ENCODE data around the gene C14orf93.

C14orf93 gene

DNA sequence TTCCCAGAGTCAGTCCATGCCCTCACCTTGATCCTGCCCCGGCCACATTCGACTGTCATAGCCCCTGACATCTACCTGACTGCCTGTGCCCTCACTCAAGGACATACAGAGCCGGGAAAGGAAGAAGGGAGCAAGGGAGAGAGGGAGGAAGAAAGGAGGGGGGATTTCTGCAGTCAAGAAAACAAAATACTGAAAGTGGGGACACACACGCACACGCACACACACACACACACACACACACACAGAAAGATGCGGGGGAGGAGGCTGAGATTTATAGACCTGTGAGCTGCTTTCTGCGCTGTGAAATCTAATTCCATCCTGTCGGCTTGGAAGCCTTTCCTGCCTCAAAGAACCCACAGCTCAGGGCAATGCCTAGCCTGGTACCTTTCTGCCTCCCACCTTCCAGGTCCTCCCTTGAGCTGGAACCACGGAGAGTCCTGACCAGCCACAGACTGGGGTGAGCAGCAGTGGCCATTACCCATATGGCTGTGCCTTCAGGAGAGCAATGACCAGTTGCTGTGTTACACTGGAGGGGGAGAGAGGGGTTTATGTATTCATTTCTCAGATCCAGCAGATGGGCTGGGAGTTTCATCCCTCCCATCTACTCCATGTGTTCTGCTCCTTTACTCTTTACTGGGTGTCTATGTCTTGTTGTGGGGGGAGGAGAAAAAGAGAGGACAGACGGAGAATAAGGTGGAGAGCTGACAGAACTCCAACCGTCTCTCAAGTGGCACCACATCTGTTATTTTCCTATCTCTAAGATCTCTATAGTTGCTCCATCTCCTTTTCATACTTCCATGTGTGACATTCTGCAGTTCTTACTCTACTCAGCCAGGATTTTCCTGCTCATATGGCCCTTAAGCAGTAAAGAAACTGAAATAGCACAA, 12.9 kb downstream of the C14orf93 start:
- Mint-ChIP-seq H3K4me1 (ENCODE audit: low read depth) (no peaks in the 10 kb centered on the region), H3K9me3 (no peaks in the 10 kb centered on the region), H3K27ac (no peak overlapping the region)

DNA sequence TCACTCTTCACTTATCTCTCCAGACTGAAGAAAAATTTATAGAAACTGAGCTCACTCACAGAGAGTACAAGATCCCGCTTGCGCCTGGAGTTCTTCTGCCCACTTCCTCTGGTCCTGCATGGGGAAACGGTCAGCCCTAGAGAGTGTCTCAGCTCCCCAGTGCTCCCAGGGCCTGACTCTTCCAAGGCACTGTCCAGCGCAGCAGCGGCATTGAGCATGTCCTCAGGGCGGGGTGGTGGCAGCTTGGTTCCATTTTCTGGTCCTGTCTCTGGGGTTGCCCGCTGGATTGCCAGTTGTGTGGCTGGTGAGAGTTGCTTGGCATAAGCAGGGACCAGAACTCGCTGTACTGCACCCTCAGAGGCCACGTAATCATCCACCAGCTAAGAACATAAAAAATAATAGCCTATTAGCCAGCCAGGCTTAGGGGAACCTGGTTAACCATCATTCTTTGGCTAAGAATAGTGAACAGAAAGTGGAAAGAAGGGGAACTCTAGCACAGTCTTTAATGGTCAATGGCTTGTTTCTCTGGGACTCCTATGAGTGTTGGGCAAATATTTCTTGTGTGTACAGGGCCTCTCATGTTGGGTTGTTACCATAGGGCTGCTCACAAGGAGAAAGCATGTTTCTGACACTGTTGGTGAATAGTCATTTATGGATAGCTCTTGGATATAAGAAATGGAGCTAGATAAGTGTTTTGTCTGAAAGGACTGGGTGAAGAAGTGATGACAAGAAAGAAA, 13.9 kb downstream of the C14orf93 start:
- H3K4me3 Mint-ChIP-seq = no peak overlapping the region
- peaks cover 2% of the 10 kb centered on the region for H3K36me3 Mint-ChIP-seq (ENCODE audit: low read depth)
- H3K9me3 Mint-ChIP-seq = no peaks in the 10 kb centered on the region
- H3K27me3 Mint-ChIP-seq (ENCODE audit: low read depth) = no peaks in the 10 kb centered on the region
- H3K4me1 Mint-ChIP-seq (ENCODE audit: low read depth) = no peaks in the 10 kb centered on the region
- no peak overlapping the region for H3K27ac Mint-ChIP-seq

More for the DNA sequence above, 12.9 kb downstream of the C14orf93 start:
- H3K36me3 Mint-ChIP-seq (ENCODE audit: low read depth) = peaks cover 2% of the 10 kb centered on the region
- H3K4me3 Mint-ChIP-seq = no peak overlapping the region
- no peaks in the 10 kb centered on the region for H3K27me3 Mint-ChIP-seq (ENCODE audit: low read depth)

GRCh38 chr14:22994762-22995275, 15.1 kb downstream of the C14orf93 start:
- Mint-ChIP-seq H3K4me3 (no peak overlapping the region), H3K9me3 (no peaks in the 10 kb centered on the region), H3K36me3 (ENCODE audit: low read depth) (peaks cover 2% of the 10 kb centered on the region), H3K27ac (no peak overlapping the region), H3K4me1 (ENCODE audit: low read depth) (no peaks in the 10 kb centered on the region), H3K27me3 (ENCODE audit: low read depth) (no peaks in the 10 kb centered on the region)

DNA sequence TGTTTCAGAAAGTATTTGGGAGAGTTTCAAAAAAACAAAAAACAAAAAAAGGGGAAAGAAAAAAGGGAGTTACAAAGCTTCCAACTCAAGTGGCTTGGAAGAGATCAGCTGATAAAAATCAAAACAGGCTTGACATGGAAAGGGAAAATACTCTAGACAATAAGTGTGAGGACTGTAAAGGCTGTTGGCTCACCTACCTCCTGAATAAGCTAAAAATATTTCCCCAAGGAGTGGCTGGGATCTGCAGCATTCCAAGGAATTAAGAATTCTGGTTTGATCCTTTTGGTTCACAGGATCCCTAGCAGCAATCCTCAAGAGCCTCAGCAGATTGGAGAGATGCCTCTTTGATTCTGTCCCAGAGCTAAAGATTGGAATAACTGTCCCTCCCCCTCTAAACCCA, 16.4 kb downstream of the C14orf93 start:
- Mint-ChIP-seq H3K9me3 (no peaks in the 10 kb centered on the region), H3K4me1 (ENCODE audit: low read depth) (no peaks in the 10 kb centered on the region), H3K27ac (no peak overlapping the region), H3K36me3 (ENCODE audit: low read depth) (peaks cover 2% of the 10 kb centered on the region), H3K27me3 (ENCODE audit: low read depth) (no peaks in the 10 kb centered on the region), H3K4me3 (no peak overlapping the region)

DNA sequence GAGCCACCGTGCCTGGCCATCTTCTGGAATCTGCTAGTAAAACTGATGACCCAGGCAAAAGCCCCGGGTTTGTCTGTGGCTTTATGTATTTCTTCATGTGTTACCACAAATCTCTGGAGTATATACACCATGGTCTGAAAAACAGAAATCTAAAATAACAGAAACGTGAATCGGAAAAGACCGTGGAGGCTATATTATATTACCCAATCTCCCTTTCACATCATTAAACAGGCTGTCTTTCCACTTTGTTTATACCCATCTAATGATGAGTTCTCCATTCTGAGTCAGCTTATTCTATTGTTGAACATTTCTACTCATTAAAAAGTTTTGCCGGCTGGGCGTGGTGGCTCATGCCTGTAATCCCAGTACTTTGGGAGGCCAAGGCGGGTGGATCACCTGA, 18.1 kb downstream of the C14orf93 start:
- H3K4me3 Mint-ChIP-seq = no peak overlapping the region
- no peaks in the 10 kb centered on the region for H3K9me3 Mint-ChIP-seq
- H3K27ac Mint-ChIP-seq = no peak overlapping the region
- H3K4me1 Mint-ChIP-seq (ENCODE audit: low read depth) = no peaks in the 10 kb centered on the region
- H3K36me3 Mint-ChIP-seq (ENCODE audit: low read depth) = peaks cover 2% of the 10 kb centered on the region
- no peaks in the 10 kb centered on the region for H3K27me3 Mint-ChIP-seq (ENCODE audit: low read depth)

DNA sequence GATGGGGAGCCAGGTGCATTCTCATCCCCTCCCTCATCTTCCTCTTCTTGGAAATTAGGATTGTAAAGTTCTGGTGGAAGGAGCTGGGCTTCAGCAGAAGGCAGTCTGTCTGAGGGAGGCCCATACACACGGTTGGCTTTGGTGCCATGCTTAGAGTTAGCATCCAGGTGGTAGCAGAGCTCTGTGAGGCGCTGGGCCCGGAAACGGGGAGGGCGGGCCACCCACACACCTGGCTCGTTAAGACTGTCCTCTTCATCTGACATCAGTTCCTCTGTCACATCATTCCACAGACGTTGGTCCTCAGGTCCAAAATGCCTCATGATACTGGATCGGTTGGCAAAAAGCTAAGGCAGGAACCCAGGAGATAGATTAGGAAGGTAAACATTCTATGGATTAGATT, 22.7 kb downstream of the C14orf93 start:
- no peaks in the 10 kb centered on the region for H3K4me1 Mint-ChIP-seq (ENCODE audit: low read depth)
- no peak overlapping the region for H3K27ac Mint-ChIP-seq
- no peak overlapping the region for H3K4me3 Mint-ChIP-seq
- H3K27me3 Mint-ChIP-seq (ENCODE audit: low read depth) = peaks cover 6% of the 10 kb centered on the region
- no peaks in the 10 kb centered on the region for H3K9me3 Mint-ChIP-seq
- no peaks in the 10 kb centered on the region for H3K36me3 Mint-ChIP-seq (ENCODE audit: low read depth)

- Mint-ChIP-seq H3K4me1 (ENCODE audit: low read depth) (no peaks in the 10 kb centered on the region), H3K27me3 (ENCODE audit: low read depth) (peaks cover 6% of the 10 kb centered on the region), H3K27ac (no peak overlapping the region), H3K9me3 (no peaks in the 10 kb centered on the region), H3K36me3 (ENCODE audit: low read depth) (no peaks in the 10 kb centered on the region), H3K4me3 (no peak overlapping the region)
Measured at GRCh38 chr14:22986508-22987054, 23.4 kb downstream of the C14orf93 start.

GRCh38 chr14:22985894-22986507, 23.9 kb downstream of the C14orf93 start:
- Mint-ChIP-seq H3K4me3 (no peak overlapping the region), H3K36me3 (ENCODE audit: low read depth) (no peaks in the 10 kb centered on the region), H3K27me3 (ENCODE audit: low read depth) (peaks cover 6% of the 10 kb centered on the region), H3K9me3 (no peaks in the 10 kb centered on the region), H3K27ac (no peak overlapping the region), H3K4me1 (ENCODE audit: low read depth) (no peaks in the 10 kb centered on the region)

DNA sequence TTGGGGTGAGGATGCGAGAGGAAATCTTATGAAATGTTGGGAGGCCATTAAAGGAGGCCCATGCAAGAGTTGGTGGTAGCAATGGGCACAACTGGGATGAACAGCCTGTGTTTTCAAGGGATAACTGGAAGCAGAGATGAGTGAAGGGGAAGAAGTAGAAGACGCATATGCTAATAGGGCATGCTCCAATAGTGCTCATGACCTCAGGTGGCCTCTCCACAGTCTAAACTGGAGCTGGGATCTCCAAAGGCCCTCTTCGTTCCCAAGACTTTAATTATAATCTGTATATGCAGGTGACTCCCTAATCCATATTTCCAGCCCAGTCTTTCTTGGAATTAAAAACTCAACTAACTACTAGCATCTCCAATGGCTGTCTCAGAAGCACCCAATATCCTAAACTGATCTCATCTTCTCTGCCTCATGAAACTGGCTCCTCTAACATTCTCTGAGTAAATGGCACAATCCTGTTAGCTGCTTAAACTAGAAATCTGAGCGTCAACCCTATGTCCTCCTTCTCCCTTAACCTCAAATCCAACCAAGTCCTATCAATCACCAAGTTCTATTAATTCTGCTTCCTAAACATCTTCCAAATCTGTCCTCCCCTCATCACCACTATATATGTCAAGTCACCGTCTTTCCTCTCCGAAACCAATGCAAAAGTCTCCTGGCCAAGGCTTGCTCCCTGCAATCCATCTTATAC, 24.8 kb downstream of the C14orf93 start:
- Mint-ChIP-seq H3K27ac (no peak overlapping the region), H3K9me3 (no peaks in the 10 kb centered on the region), H3K4me3 (no peak overlapping the region), H3K36me3 (ENCODE audit: low read depth) (no peaks in the 10 kb centered on the region), H3K27me3 (ENCODE audit: low read depth) (peaks cover 9% of the 10 kb centered on the region), H3K4me1 (ENCODE audit: low read depth) (peaks cover under 1% of the 10 kb centered on the region)

DNA sequence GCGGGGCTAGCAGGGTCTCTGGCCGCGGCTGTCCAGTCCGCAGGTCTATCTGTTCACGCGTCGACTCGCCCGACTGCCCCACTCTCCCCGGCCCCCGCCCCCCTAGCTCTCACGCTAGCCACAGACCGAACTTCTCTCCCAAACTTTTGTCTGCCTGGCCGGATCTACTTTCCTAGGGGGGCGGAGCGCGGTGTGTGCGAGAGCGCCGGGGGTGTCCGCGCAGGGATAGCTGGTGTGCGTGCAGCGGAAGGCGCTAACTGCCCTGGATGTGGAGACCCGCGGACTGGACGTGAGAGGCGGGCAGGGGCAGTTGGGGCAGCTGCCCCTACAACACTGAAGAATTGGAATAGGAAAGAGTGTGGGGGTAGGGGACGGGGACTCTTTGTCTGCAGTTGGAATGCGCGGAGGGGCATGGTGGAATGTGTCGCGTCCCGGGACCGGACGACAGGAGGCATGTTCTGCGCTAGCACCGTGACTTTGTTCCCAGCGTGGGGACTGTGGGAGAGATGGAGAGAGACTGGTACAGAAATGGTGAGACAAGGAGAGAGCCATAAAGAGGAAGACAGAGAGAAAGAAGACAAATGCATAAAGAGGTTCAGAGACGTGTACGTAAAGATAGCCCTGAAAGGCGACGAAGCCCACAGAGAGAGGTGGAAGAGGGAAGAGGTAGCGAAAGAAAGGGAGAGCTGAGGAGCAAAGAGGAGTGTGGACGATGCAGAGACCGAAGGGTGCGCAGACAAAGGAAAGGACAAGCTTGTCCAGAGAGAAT, 27.3 kb downstream of the C14orf93 start, which contains the start of gene AJUBA:
AJUBA (minus strand) TSS at position 75 of the 769 bp plus-strand sequence. CDS start 285 bp downstream, outside the sequence.
- H3K36me3 Mint-ChIP-seq (ENCODE audit: low read depth) = no peaks in the 10 kb centered on the region
- no peak within 1 kb of the TSS for H3K27ac Mint-ChIP-seq
- no peak within 1 kb of the TSS for H3K4me3 Mint-ChIP-seq
- H3K9me3 Mint-ChIP-seq = no peaks in the 10 kb centered on the region
- H3K27me3 Mint-ChIP-seq (ENCODE audit: low read depth) = peaks cover 21% of the 10 kb centered on the region
- H3K4me1 Mint-ChIP-seq (ENCODE audit: low read depth) = peaks cover 5% of the 10 kb centered on the region

DNA sequence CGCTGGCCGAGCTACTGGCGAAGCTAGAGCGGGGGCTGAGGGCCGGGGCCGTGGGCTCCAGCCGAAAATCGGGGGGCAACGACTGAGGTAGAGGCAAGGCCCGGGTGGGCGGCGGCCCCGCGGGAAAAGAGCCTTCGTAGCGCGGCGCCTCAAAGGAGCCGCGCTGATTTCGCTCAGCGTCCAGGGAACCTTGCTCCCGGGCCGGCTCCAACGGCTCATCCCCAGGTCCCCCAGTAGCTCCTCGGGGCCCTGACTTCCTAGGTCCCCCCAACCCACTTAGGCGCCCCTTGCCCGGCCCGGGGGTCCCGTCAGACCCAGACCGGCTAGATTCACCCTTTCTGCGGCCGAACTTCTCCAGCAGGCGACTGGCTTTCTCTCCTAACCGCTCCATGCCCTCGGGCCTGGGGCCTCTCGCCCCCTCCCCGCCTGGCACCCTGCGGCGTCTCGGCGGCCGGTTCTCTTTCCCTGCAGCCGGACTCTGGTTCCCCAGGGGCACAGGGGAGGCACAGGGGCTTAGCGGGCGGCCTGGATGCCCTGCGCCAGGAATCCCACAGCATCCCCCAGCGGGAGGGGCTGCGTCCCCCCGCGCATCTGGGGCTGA, 28.0 kb downstream of the C14orf93 start:
- Mint-ChIP-seq H3K4me3 (no peak overlapping the region), H3K4me1 (ENCODE audit: low read depth) (peaks cover 5% of the 10 kb centered on the region), H3K36me3 (ENCODE audit: low read depth) (no peaks in the 10 kb centered on the region)

DNA sequence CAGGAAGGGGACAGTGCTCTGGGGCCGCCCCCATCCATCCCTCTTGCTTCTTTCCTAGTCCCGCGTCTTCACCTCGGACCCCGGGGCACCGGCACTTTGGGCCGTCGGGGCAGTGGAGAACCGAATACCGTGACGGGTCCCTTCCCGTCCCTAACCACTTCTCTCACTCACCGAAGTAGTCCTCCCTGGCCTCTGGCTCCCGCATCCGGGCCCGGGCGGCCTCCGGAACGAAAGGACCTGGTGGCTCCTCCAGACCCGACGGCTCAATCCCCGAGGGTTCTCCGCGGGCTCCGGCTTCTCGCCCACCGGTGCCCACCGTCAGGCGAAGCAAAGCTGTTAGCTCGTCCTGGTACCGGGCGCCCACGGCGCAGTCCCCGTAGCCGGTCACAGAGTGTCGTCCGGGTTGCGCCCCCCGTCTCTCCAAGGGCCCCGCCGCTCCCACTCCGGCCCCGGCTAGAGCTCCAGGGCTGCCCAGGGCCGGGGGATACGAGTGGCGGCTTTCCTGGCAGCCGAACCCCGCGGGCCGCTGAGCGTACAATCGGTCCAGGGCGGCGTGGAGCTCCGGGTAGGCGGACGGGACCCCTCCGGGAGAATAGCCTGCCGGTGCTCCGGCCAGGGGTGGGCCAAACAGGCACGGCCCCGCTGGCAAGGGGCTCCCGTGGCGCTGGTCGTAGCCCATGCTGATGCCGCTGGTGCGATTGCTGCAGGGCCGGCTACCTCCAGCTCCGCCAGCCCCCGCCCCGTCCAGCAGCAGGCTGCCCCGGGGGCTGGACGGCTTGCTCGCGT, 28.7 kb downstream of the C14orf93 start:
- peaks cover 32% of the 10 kb centered on the region for H3K27me3 Mint-ChIP-seq (ENCODE audit: low read depth)
- no peaks in the 10 kb centered on the region for H3K9me3 Mint-ChIP-seq
- H3K36me3 Mint-ChIP-seq (ENCODE audit: low read depth) = no peaks in the 10 kb centered on the region
- H3K4me1 Mint-ChIP-seq (ENCODE audit: low read depth) = peaks cover 5% of the 10 kb centered on the region
- peak overlapping the region; percentile 28 for H3K4me3 Mint-ChIP-seq
- H3K27ac Mint-ChIP-seq = no peak overlapping the region

More for the DNA sequence above, 28.0 kb downstream of the C14orf93 start:
- Mint-ChIP-seq H3K27me3 (ENCODE audit: low read depth) (peaks cover 27% of the 10 kb centered on the region), H3K27ac (no peak overlapping the region), H3K9me3 (no peaks in the 10 kb centered on the region)
